Effector CD8-positive, alpha-beta T cell (primary cell): ENCODE measurements around the gene TMCC1.
"Not testable (repeated sequence)": the region's sequence is repeated elsewhere in the genome, so short reads cannot be mapped to it uniquely, and the experiment has no call there.

Experiments used
- DNase-seq: peaks from one replicate; lab custom pipeline; 2025; lab: John Stamatoyannopoulos, UW

TMCC1 gene

GRCh38 chr3:129836381-129837064 lies 57.0 kb downstream of the TMCC1 start:
- no peak for DNase-seq

GRCh38 chr3:129835198-129835597 lies 58.3 kb downstream of the TMCC1 start:
- DNase-seq: no peak

- no peak for DNase-seq
Observed at GRCh38 chr3:129834580-129834979, 58.9 kb downstream of the TMCC1 start.

GRCh38 chr3:129831942-129832341 lies 61.6 kb downstream of the TMCC1 start:
- not testable (repeated sequence) for DNase-seq

GRCh38 chr3:129831503-129831902 lies 62.0 kb downstream of the TMCC1 start:
- no peak for DNase-seq

GRCh38 chr3:129829640-129830039 lies 63.9 kb downstream of the TMCC1 start:
- DNase-seq: no peak

- DNase-seq: peak; percentile 3
Observed at GRCh38 chr3:129827765-129828164, 65.7 kb downstream of the TMCC1 start.

- DNase-seq: peak; percentile 4
Observed at GRCh38 chr3:129824926-129825541, 68.5 kb downstream of the TMCC1 start.

GRCh38 chr3:129822679-129823078 lies 70.8 kb downstream of the TMCC1 start:
- DNase-seq: no peak

GRCh38 chr3:129822241-129822640 lies 71.3 kb downstream of the TMCC1 start:
- no peak for DNase-seq

GRCh38 chr3:129820587-129820986 lies 72.9 kb downstream of the TMCC1 start:
- DNase-seq: no peak

- DNase-seq: no peak
Observed at GRCh38 chr3:129812589-129812988, 80.9 kb downstream of the TMCC1 start.

- DNase-seq: no peak
Observed at GRCh38 chr3:129809297-129809696, 84.2 kb downstream of the TMCC1 start.

GRCh38 chr3:129796146-129796545 lies 97.4 kb downstream of the TMCC1 start:
- no peak for DNase-seq

- no peak for DNase-seq
Observed at GRCh38 chr3:129795186-129796010, 98.1 kb downstream of the TMCC1 start.

GRCh38 chr3:129794311-129795185 lies 99.0 kb downstream of the TMCC1 start:
- DNase-seq: no peak

- DNase-seq: no peak
Observed at GRCh38 chr3:129793942-129794310, 99.6 kb downstream of the TMCC1 start.

- no peak for DNase-seq
Observed at GRCh38 chr3:129793319-129793718, 100.2 kb downstream of the TMCC1 start.

GRCh38 chr3:129783470-129783869 lies 110.0 kb downstream of the TMCC1 start:
- no peak for DNase-seq

GRCh38 chr3:129778871-129779270 lies 114.6 kb downstream of the TMCC1 start:
- DNase-seq: no peak

GRCh38 chr3:129777806-129778205 lies 115.7 kb downstream of the TMCC1 start:
- DNase-seq: no peak

GRCh38 chr3:129775870-129776269 lies 117.6 kb downstream of the TMCC1 start:
- DNase-seq: no peak
